Progenitor cell of endocrine pancreas (in vitro differentiated cells): Measurements from ENCODE around the gene KCNH1. TPM values are rescaled to one million over a fixed set of nuclear protein-coding genes. Genes with fewer than 3 reads are reported as not detected.

Source experiments
- DNase-seq: peaks from one replicate; pipeline ENCODE4 v3.0.0; 2021; ENCODE audit warnings: low spot score; ENCODE audit not compliant: unreplicated experiment
- H3K27ac Mint-ChIP-seq: 2 replicates; pipeline ENCODE4 v1.8.0; 2021; ENCODE audit warnings: mild to moderate bottlenecking, moderate library complexity, mixed read lengths
- H3K27me3 Mint-ChIP-seq: 2 replicates; pipeline ENCODE4 v1.8.0; 2021; ENCODE audit warnings: mixed read lengths
- H3K36me3 Mint-ChIP-seq: 2 replicates; pipeline ENCODE4 v1.8.0; 2022; ENCODE audit warnings: mixed read lengths; ENCODE audit not compliant: insufficient read depth
- H3K4me1 Mint-ChIP-seq: 2 replicates; pipeline ENCODE4 v1.8.0; 2021; ENCODE audit warnings: low read depth, mixed read lengths
- H3K4me3 Mint-ChIP-seq: 2 replicates; pipeline ENCODE4 v1.8.0; 2021; ENCODE audit warnings: low read depth, mild to moderate bottlenecking, moderate library complexity, mixed read lengths
- H3K9me3 Mint-ChIP-seq: 2 replicates; pipeline ENCODE4 v1.8.0; 2021; ENCODE audit warnings: low read depth, mixed read lengths
- long read RNA-seq: library from polyadenylated mRNA; unstranded; transcript quantifications from one replicate; pipeline ENCODE4 v2.0.0, GENCODE V29; 2020
- total RNA-seq: library from RNA; stranded (reverse); gene quantifications from 2 replicates; pipeline ENCODE4 v1.2.1, GENCODE V29; 2021
- TF ChIP-seq, protein P1 (sequence below): fragments of 200-600 bp; sonication (generic); IDR thresholded peaks from one replicate; pipeline ENCODE4 v1.5.0; 2021; ENCODE audit warnings: antibody characterized with exemption, mild to moderate bottlenecking; ENCODE audit not compliant: unreplicated experiment

The KCNH1 gene
- total RNA-seq: 0.22 and 0.38 TPM in 2 replicates
- long read RNA-seq: 0 reads

- H3K9me3 Mint-ChIP-seq: no peaks in the 10 kb centered on the region
- peaks cover 47% of the 10 kb centered on the region for H3K27me3 Mint-ChIP-seq
- H3K4me1 Mint-ChIP-seq: peaks cover 3% of the 10 kb centered on the region
- no peak within 1 kb of the TSS for H3K27ac Mint-ChIP-seq
- peak within 1 kb of the TSS; percentile 59 for H3K4me3 Mint-ChIP-seq
- TF ChIP-seq, protein P1, sequence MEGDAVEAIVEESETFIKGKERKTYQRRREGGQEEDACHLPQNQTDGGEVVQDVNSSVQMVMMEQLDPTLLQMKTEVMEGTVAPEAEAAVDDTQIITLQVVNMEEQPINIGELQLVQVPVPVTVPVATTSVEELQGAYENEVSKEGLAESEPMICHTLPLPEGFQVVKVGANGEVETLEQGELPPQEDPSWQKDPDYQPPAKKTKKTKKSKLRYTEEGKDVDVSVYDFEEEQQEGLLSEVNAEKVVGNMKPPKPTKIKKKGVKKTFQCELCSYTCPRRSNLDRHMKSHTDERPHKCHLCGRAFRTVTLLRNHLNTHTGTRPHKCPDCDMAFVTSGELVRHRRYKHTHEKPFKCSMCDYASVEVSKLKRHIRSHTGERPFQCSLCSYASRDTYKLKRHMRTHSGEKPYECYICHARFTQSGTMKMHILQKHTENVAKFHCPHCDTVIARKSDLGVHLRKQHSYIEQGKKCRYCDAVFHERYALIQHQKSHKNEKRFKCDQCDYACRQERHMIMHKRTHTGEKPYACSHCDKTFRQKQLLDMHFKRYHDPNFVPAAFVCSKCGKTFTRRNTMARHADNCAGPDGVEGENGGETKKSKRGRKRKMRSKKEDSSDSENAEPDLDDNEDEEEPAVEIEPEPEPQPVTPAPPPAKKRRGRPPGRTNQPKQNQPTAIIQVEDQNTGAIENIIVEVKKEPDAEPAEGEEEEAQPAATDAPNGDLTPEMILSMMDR: peak; percentile 99
- peak; percentile 88 for DNase-seq
- H3K36me3 Mint-ChIP-seq: no peaks in the 10 kb centered on the region
These were observed at the start of gene KCNH1 for GRCh38 chr1:211133836-211134669. Gene KCNH1, minus strand, starts transcription at chr1:211134148. Its CDS starts 203 bp downstream, at chr1:211133945.

- H3K9me3 Mint-ChIP-seq: no peaks in the 10 kb centered on the region
These were observed 48.8 kb upstream of the KCNH1 start for GRCh38 chr1:211182746-211183145.

GRCh38 chr1:211174375-211174774, 40.4 kb upstream of the KCNH1 start:
- Mint-ChIP-seq H3K4me3 (no peak overlapping the region), H3K36me3 (peaks cover under 1% of the 10 kb centered on the region), H3K9me3 (peaks cover 20% of the 10 kb centered on the region), H3K4me1 (peaks cover 5% of the 10 kb centered on the region), H3K27ac (no peak overlapping the region), H3K27me3 (no peaks in the 10 kb centered on the region)
- TF ChIP-seq, protein P1: no peak
- DNase-seq: no peak

More at GRCh38 chr1:211182746-211183145, 48.8 kb upstream of the KCNH1 start:
- Mint-ChIP-seq H3K4me1 (no peaks in the 10 kb centered on the region), H3K27me3 (no peaks in the 10 kb centered on the region), H3K36me3 (no peaks in the 10 kb centered on the region), H3K27ac (no peak overlapping the region), H3K4me3 (no peak overlapping the region)
- TF ChIP-seq, protein P1: no peak
- no peak for DNase-seq

- no peak overlapping the region for H3K27ac Mint-ChIP-seq
- no peak overlapping the region for H3K4me3 Mint-ChIP-seq
- H3K4me1 Mint-ChIP-seq: peaks cover 5% of the 10 kb centered on the region
- H3K36me3 Mint-ChIP-seq: peaks cover 4% of the 10 kb centered on the region
- TF ChIP-seq, protein P1: no peak
- H3K27me3 Mint-ChIP-seq: no peaks in the 10 kb centered on the region
- H3K9me3 Mint-ChIP-seq: peaks cover 29% of the 10 kb centered on the region
- DNase-seq: no peak
These were observed 38.7 kb upstream of the KCNH1 start for GRCh38 chr1:211172657-211173056.

DNA sequence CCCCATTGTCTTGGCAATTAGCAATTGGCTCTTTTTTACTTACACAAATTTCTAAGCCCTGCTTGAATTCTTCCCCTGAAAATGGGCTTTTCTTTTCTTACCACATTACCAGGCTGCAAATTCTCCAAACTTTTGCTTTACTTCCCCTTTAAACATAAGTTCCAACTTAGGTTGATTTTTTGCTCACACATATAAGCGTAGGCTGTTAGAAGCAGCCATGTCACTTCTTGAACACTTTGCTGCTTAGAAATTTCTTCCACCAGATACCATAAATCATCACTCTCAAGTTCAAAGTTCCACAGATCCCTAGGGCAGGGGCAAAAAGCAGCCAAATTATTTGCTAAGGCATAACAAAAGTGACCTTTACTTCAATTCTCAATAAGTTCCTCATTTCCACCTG, 35.4 kb upstream of the KCNH1 start:
- Mint-ChIP-seq H3K4me1 (no peaks in the 10 kb centered on the region), H3K36me3 (peaks cover 4% of the 10 kb centered on the region), H3K27me3 (no peaks in the 10 kb centered on the region), H3K4me3 (no peak overlapping the region), H3K27ac (no peak overlapping the region), H3K9me3 (peaks cover 29% of the 10 kb centered on the region)
- DNase-seq: no peak
- TF ChIP-seq, protein P1: no peak
